SK-N-MC (cell line): ENCODE results near the gene SMPD1.

ENCODE experiments used
- EZH2 ChIP-seq: fragments of 200-600 bp; sonication (generic); IDR thresholded peaks from one replicate; pipeline ENCODE4 v1.6.1; 2017; ENCODE audit warnings: antibody characterized with exemption
- POLR2AphosphoS5 ChIP-seq: IDR thresholded peaks from 2 replicates; pipeline ENCODE4 v1.6.1; 2012; ENCODE audit warnings: mild to moderate bottlenecking, low read depth, low read length, borderline replicate concordance

GRCh38 chr11:6405052-6405667 is 14.9 kb downstream of the SMPD1 start:
- TF ChIP-seq EZH2 (no peak), POLR2AphosphoS5 (no peak)
